Activated naive CD4-positive, alpha-beta T cell treated with anti-CD3 and anti-CD28 coated beads, Interleukin-2, amount 50 U/mL, for 16 hours (primary cell): ENCODE data around the gene PIGQ.

Source experiments
- DNase-seq: peaks from one replicate; pipeline ENCODE4 v3.0.0-alpha.2; 2020

The PIGQ gene

GRCh38 chr16:534856-535445, 34.8 kb upstream of the PIGQ start:
- DNase-seq: no peak

- no peak for DNase-seq
These were observed 34.0 kb upstream of the PIGQ start for GRCh38 chr16:535446-536405.

- no peak for DNase-seq
These were observed 33.0 kb upstream of the PIGQ start for GRCh38 chr16:536746-537145.

GRCh38 chr16:537415-538335, 32.1 kb upstream of the PIGQ start:
- no peak for DNase-seq

GRCh38 chr16:539901-540530, 29.8 kb upstream of the PIGQ start:
- DNase-seq: no peak

GRCh38 chr16:540645-541340, 29.0 kb upstream of the PIGQ start:
- DNase-seq: no peak

- DNase-seq: no peak
These were observed 26.2 kb upstream of the PIGQ start for GRCh38 chr16:543301-544164.

GRCh38 chr16:544517-544916, 25.3 kb upstream of the PIGQ start:
- DNase-seq: no peak

GRCh38 chr16:546909-547770, 22.6 kb upstream of the PIGQ start:
- peak; percentile 53 for DNase-seq

GRCh38 chr16:548586-548985, 21.2 kb upstream of the PIGQ start:
- no peak for DNase-seq

- DNase-seq: no peak
These were observed 20.1 kb upstream of the PIGQ start for GRCh38 chr16:549544-550263.

GRCh38 chr16:551210-551609, 18.6 kb upstream of the PIGQ start:
- DNase-seq: no peak

GRCh38 chr16:552171-552570, 17.6 kb upstream of the PIGQ start:
- DNase-seq: no peak

GRCh38 chr16:553601-554296, 16.0 kb upstream of the PIGQ start:
- no peak for DNase-seq

- no peak for DNase-seq
These were observed 15.5 kb upstream of the PIGQ start for GRCh38 chr16:554297-554621.

GRCh38 chr16:554640-555365, 15.0 kb upstream of the PIGQ start:
- DNase-seq: no peak

GRCh38 chr16:555528-556473, 14.0 kb upstream of the PIGQ start:
- no peak for DNase-seq
